Limb (tissue), 2 donors: ENCODE data around the gene CCNY.
"Not testable (repeated sequence)": the region's sequence is repeated elsewhere in the genome, so short reads cannot be mapped to it uniquely, and the experiment has no call there.

Experiments used
- DNase-seq, 2 donors: peaks; one replicate each; pipeline ENCODE4 v3.0.0-alpha.2; 2016; ENCODE audit errors: extremely low spot score in 2 of 2

The CCNY gene

DNA sequence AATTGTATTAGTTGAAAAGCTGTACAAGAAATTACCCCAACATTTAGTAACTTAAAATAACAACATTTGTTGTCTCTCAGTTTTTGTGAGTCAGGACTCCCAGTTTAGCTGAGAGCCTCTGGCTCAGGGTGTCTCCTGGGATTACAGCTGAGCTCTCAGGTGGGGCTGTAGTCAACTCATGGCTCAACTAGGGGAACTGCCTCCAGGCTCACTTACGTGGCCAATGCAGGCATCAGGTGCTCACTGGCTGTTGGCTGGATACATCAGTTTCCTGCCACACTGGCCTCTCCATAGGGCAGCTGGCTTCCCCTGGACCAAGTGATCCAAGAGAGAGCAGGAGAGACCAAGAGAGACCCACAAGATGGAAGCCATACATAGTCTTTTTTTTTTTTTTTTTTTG is 17.5 kb downstream of the CCNY start:
- DNase-seq, result no peak

GRCh38 chr10:35354257-35354656 is 17.9 kb downstream of the CCNY start:
- not testable (repeated sequence) for DNase-seq

GRCh38 chr10:35355971-35356724 is 19.8 kb downstream of the CCNY start:
- no peak for DNase-seq

DNA sequence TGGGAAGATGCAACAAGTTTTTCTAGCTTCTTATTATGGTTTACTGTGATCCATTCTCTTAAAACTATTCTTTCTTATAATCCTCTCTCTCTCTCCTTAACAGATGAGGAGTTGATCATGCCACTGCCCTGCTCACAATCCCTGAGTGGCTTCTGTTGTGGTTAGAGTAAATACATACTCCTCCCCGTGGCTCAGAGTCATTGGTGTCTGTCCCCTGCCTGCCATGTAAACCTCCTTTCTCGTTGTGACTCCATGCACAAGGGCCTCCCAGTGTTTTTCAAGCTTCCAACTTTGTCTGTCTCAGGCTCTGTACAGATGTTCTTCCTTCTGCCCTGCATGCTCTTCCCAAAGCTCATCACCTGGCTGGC is 20.4 kb downstream of the CCNY start:
- no peak for DNase-seq

DNA sequence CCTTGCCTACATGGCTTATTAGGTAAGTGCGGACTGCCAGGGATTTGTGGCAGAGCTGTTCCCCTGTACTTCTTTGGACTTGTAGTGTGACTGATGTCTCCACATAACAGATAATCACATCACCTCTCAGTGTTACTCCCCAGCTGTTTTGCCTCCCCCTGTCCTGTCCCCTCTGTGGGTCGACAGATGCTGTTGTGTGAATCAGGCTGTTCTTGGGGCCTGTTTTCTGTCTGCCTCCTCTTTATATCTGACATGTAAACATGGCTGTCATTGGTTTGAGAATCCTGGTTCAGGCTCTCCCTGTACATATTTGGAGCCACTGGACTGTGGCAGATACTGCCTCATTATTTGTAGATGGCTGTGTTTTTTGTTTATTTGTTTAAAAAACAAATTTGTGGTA is 22.7 kb downstream of the CCNY start:
- DNase-seq, result no peak

- no peak for DNase-seq
Measured at GRCh38 chr10:35359873-35360272, 23.6 kb downstream of the CCNY start.

- DNase-seq, result no peak
Measured at GRCh38 chr10:35362701-35363350, 26.5 kb downstream of the CCNY start.

GRCh38 chr10:35363587-35363986 is 27.3 kb downstream of the CCNY start:
- no peak for DNase-seq

GRCh38 chr10:35364808-35365207 is 28.5 kb downstream of the CCNY start:
- no peak for DNase-seq

DNA sequence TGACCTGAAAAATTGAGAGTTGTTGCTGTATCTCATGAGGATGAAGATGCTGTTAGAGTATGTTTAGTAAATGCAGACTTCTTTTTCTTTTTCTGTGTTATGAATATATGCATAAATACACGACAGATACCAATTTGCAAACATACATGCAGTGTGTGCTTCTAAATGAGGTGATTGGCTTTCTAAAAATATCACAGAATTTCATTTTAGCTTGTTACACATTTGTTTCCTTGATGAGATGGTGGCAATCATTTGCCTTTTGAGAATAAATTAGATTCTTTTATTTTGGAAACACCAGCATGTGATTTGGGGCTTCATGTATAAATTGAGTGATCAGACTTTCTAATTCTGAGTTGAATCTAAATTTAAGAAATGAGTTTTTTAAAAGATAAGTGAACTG is 29.7 kb downstream of the CCNY start:
- no peak for DNase-seq

DNA sequence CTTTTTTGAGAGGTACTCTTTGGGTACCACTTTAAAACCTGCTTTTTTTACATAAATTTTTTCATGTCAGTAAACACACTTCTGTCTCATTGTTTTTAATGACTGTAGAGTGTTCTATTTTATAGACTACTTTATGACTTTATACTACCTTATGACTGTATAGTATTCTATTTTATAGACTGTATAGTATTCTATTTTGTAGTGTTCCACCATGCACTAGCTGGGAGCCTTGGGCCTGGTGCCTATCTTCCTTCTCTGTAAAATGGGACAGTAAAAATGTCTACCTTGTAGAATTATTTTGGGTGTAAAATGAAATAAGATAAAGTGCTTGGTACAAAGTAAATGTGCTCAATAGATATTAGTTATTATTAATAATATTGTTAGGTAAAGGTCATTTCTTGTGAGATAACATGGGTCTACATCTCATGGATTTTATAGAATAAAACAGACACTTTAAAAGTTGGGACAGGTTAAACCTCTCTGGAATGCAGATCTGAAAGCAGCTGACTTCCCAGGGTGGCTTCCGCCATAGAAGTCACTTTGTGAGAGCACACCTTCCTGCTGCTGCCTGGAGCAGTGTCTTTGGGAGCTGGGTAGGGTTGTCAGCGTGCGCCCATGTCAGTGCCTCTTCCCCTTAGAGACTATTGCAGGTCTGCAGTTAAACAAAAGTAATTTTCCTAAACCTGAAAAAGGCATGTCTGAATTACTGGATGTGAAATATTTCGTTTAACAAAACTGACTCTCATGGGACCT is 31.0 kb downstream of the CCNY start:
- no peak for DNase-seq

- no peak for DNase-seq
Measured at GRCh38 chr10:35367982-35368381, 31.7 kb downstream of the CCNY start.

DNA sequence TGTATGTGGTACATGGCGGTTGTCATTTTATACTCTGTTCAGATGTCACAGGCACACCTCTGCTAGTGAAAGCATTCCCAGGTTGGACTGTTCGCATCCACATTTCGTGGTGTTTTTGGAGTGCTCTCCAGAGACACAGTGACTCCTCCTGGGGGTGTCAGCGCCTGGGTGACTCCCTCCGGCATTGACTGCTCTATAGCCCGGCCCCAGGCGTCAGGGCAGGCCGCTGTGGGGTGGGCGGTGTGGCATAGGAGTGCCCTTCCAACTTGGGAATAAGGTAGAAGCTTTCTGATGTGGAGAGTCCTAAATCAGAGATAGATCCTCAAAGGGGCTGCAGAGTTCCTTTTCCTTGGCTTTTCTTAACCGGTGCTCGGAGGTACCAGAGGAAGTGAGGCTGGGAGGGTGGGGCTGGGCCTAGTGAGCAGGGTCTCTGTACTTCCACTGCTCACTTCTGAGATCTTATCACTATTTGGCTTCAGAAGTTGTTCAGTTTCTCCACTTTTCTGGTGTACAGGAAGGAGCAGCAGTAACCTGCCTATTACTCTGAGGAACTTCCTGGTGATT is 32.3 kb downstream of the CCNY start:
- no peak for DNase-seq

GRCh38 chr10:35369049-35369611 is 32.8 kb downstream of the CCNY start:
- peak in 1 of 2 donors; percentile 48 for DNase-seq

GRCh38 chr10:35371731-35372130 is 35.4 kb downstream of the CCNY start:
- DNase-seq, result no peak

DNA sequence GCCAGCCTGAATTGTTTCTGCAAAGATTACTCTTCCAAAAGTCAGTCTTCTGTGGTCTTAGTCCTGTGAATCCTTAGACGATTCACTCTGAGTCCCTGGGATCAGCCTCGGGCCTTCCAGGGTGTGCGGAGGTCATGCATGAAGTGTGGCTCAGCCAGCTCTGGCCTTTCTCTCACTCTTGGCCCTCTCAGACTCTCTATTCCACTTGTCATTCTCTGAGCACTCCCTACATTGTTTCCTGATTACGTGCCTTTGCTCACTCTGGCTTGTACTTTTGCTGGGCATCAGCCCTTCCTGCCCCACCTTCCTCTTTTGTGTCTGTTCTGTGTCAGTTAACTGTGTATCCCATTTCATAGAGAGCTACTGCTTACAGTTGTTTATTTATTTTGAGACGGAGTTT is 36.0 kb downstream of the CCNY start:
- no peak for DNase-seq

DNA sequence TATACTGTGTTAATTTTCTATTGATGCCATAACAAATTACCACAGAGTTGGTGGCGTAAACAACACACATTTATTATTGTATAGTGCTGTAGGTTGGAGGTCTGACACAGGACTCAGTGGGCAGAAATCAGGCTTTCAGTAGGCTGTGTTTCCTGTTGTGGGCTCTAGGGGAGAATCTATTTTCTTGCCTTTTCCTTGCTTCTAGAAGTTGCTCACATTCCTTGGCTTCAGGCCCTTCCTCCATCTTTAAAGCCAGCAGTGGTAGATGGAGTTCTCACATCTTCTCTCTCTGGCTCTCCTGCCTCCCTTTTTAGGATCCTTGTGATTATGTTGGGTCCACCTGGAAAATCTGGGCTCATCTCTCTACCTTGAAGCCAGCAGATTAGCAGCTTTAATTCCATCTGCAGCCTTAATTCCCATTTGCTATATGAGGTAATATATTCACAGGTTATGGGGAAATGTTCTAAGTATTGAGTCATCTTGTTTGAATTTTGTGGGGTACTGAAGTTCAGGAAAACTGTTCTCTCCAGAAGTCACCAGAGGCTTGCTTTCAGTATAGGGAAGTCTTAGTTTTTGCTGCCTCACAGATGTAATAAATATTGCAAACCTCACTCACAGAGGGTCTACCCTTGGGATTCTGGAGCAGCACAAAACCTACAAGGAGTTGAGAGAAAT is 38.9 kb downstream of the CCNY start:
- no peak for DNase-seq

- DNase-seq, result no peak
Measured at GRCh38 chr10:35377050-35377728, 40.9 kb downstream of the CCNY start.

- no peak for DNase-seq
Measured at GRCh38 chr10:35378541-35379210, 42.4 kb downstream of the CCNY start.
